ENCODE measurements around the gene MXD4. TPM values are rescaled to one million over a fixed set of nuclear protein-coding genes. Genes with fewer than 3 reads are reported as not detected.

The MXD4 gene
- total and polyA plus RNA-seq, 5 donors from 2014 or later = 34.3 to 121 (median 58.1) TPM

- H3K27me3 ChIP-seq (ENCODE audit: control insufficient read depth, insufficient read depth, low read length) = no peaks in the 10 kb centered on the region
- DNase-seq (no peak), ATAC-seq (ENCODE audit: low read depth in 2 of 2) (no peak)
- peak overlapping the region; percentile 78 to 97 (median 83) for H3K4me3 Mint-ChIP-seq
- H3K36me3 ChIP-seq (ENCODE audit: control insufficient read depth, insufficient read depth, low read length) = peaks cover 13% of the 10 kb centered on the region
- no peaks in the 10 kb centered on the region for H3K36me3 Mint-ChIP-seq
- peak overlapping the region; percentile 64 to 71 (median 66) for H3K27ac Mint-ChIP-seq
- no peaks in the 10 kb centered on the region for H3K9me3 Mint-ChIP-seq
- peak overlapping the region; percentile 90 for H3K27ac ChIP-seq (ENCODE audit: insufficient read depth, low read length, poor library complexity, severe bottlenecking)
- H3K9me3 ChIP-seq (ENCODE audit: control insufficient read depth in 2 of 2, low read length in 2 of 2) = no peaks in the 10 kb centered on the region
- H3K4me3 ChIP-seq (ENCODE audit: low read depth, low read length) = no peak overlapping the region
- peaks cover 0 to 13% (median 2%) of the 10 kb centered on the region in 4 donors for H3K4me1 Mint-ChIP-seq
- no peaks in the 10 kb centered on the region for H3K27me3 Mint-ChIP-seq
- H3K4me1 ChIP-seq (ENCODE audit: control insufficient read depth, insufficient read depth, low read length, poor library complexity, severe bottlenecking) = peaks cover 31% of the 10 kb centered on the region
Observed at GRCh38 chr4:2262944-2263250, 988 bp upstream of the MXD4 start.

- peak; percentile 90 to 93 for ATAC-seq (ENCODE audit: low read depth in 2 of 2)
- no peaks in the 10 kb centered on the region for H3K9me3 Mint-ChIP-seq
- peaks cover 0 to 18% (median 2%) of the 10 kb centered on the region in 4 donors for H3K4me1 Mint-ChIP-seq
- Histone ChIP-seq H3K27ac (ENCODE audit: insufficient read depth, low read length, poor library complexity, severe bottlenecking) (peak overlapping the region; percentile 90), H3K36me3 (ENCODE audit: control insufficient read depth, insufficient read depth, low read length) (peaks cover 18% of the 10 kb centered on the region), H3K4me1 (ENCODE audit: control insufficient read depth, insufficient read depth, low read length, poor library complexity, severe bottlenecking) (peaks cover 31% of the 10 kb centered on the region), H3K9me3 (ENCODE audit: control insufficient read depth in 2 of 2, low read length in 2 of 2) (no peaks in the 10 kb centered on the region), H3K27me3 (ENCODE audit: control insufficient read depth, insufficient read depth, low read length) (no peaks in the 10 kb centered on the region), H3K4me3 (ENCODE audit: low read depth, low read length) (no peak overlapping the region)
- no peaks in the 10 kb centered on the region for H3K36me3 Mint-ChIP-seq
- no peaks in the 10 kb centered on the region for H3K27me3 Mint-ChIP-seq
- H3K4me3 Mint-ChIP-seq = peak overlapping the region; percentile 78 to 97 (median 83)
- peak overlapping the region; percentile 64 to 71 (median 66) for H3K27ac Mint-ChIP-seq
- DNase-seq = peak; percentile 96 to 100 (median 99)
Observed at GRCh38 chr4:2262145-2262943, 435 bp upstream of the MXD4 start.

- no peak overlapping the region for H3K4me3 ChIP-seq (ENCODE audit: low read depth, low read length)
- H3K9me3 ChIP-seq (ENCODE audit: control insufficient read depth in 2 of 2, low read length in 2 of 2) = no peaks in the 10 kb centered on the region
- Mint-ChIP-seq H3K4me1 (peaks cover 0 to 25% (median 3%) of the 10 kb centered on the region in 4 donors), H3K9me3 (no peaks in the 10 kb centered on the region), H3K27me3 (no peaks in the 10 kb centered on the region), H3K4me3 (peak overlapping the region; percentile 81 to 97 (median 86)), H3K36me3 (no peaks in the 10 kb centered on the region), H3K27ac (peak overlapping the region in 1 of 3 donors; percentile 82)
- H3K27me3 ChIP-seq (ENCODE audit: control insufficient read depth, insufficient read depth, low read length) = no peaks in the 10 kb centered on the region
- H3K4me1 ChIP-seq (ENCODE audit: control insufficient read depth, insufficient read depth, low read length, poor library complexity, severe bottlenecking) = peaks cover 31% of the 10 kb centered on the region
- H3K36me3 ChIP-seq (ENCODE audit: control insufficient read depth, insufficient read depth, low read length) = peaks cover 20% of the 10 kb centered on the region
- ATAC-seq (ENCODE audit: low read depth in 2 of 2) = peak in 1 of 2 donors; percentile 3
- H3K27ac ChIP-seq (ENCODE audit: insufficient read depth, low read length, poor library complexity, severe bottlenecking) = peak overlapping the region; percentile 66
- DNase-seq = peak; percentile 59 to 62 (median 60)
Observed at GRCh38 chr4:2261110-2261852, 628 bp downstream of the MXD4 start.

GRCh38 chr4:2260344-2261109, 1.4 kb downstream of the MXD4 start:
- DNase-seq (no peak), ATAC-seq (ENCODE audit: low read depth in 2 of 2) (no peak)
- Mint-ChIP-seq H3K4me1 (peaks cover 0 to 25% (median 3%) of the 10 kb centered on the region in 4 donors), H3K27ac (peak overlapping the region in 2 of 3 donors; percentile 32 to 82), H3K36me3 (no peaks in the 10 kb centered on the region), H3K27me3 (no peaks in the 10 kb centered on the region), H3K4me3 (peak overlapping the region; percentile 61 to 90 (median 77)), H3K9me3 (no peaks in the 10 kb centered on the region)
- H3K27me3 ChIP-seq (ENCODE audit: control insufficient read depth, insufficient read depth, low read length) = no peaks in the 10 kb centered on the region
- peak overlapping the region; percentile 65 for H3K27ac ChIP-seq (ENCODE audit: insufficient read depth, low read length, poor library complexity, severe bottlenecking)
- H3K36me3 ChIP-seq (ENCODE audit: control insufficient read depth, insufficient read depth, low read length) = peaks cover 23% of the 10 kb centered on the region
- H3K9me3 ChIP-seq (ENCODE audit: control insufficient read depth in 2 of 2, low read length in 2 of 2) = no peaks in the 10 kb centered on the region
- H3K4me3 ChIP-seq (ENCODE audit: low read depth, low read length) = peak overlapping the region; percentile 15
- peaks cover 31% of the 10 kb centered on the region for H3K4me1 ChIP-seq (ENCODE audit: control insufficient read depth, insufficient read depth, low read length, poor library complexity, severe bottlenecking)

GRCh38 chr4:2259541-2260343, 2.2 kb downstream of the MXD4 start:
- H3K36me3 Mint-ChIP-seq = peaks cover 3% of the 10 kb centered on the region
- Histone ChIP-seq H3K4me1 (ENCODE audit: control insufficient read depth, insufficient read depth, low read length, poor library complexity, severe bottlenecking) (peaks cover 31% of the 10 kb centered on the region), H3K4me3 (ENCODE audit: low read depth, low read length) (peak overlapping the region; percentile 15), H3K36me3 (ENCODE audit: control insufficient read depth, insufficient read depth, low read length) (peaks cover 29% of the 10 kb centered on the region), H3K27me3 (ENCODE audit: control insufficient read depth, insufficient read depth, low read length) (no peaks in the 10 kb centered on the region), H3K9me3 (ENCODE audit: control insufficient read depth in 2 of 2, low read length in 2 of 2) (no peaks in the 10 kb centered on the region), H3K27ac (ENCODE audit: insufficient read depth, low read length, poor library complexity, severe bottlenecking) (peak overlapping the region; percentile 65)
- H3K4me1 Mint-ChIP-seq = peaks cover 0 to 27% (median 1%) of the 10 kb centered on the region in 4 donors
- DNase-seq (no peak), ATAC-seq (ENCODE audit: low read depth in 2 of 2) (no peak)
- peak overlapping the region; percentile 32 to 83 (median 66) for H3K4me3 Mint-ChIP-seq
- H3K27ac Mint-ChIP-seq = peak overlapping the region in 1 of 3 donors; percentile 73
- no peaks in the 10 kb centered on the region for H3K9me3 Mint-ChIP-seq
- no peaks in the 10 kb centered on the region for H3K27me3 Mint-ChIP-seq

GRCh38 chr4:2259036-2259540, 2.8 kb downstream of the MXD4 start:
- Mint-ChIP-seq H3K4me1 (peaks cover 0 to 31% (median 2%) of the 10 kb centered on the region in 4 donors), H3K27ac (no peak overlapping the region), H3K4me3 (peak overlapping the region in 2 of 4 donors; percentile 11 to 61), H3K36me3 (peaks cover 10% of the 10 kb centered on the region), H3K9me3 (no peaks in the 10 kb centered on the region), H3K27me3 (no peaks in the 10 kb centered on the region)
- Histone ChIP-seq H3K4me1 (ENCODE audit: control insufficient read depth, insufficient read depth, low read length, poor library complexity, severe bottlenecking) (peaks cover 31% of the 10 kb centered on the region), H3K27me3 (ENCODE audit: control insufficient read depth, insufficient read depth, low read length) (no peaks in the 10 kb centered on the region), H3K9me3 (ENCODE audit: control insufficient read depth in 2 of 2, low read length in 2 of 2) (no peaks in the 10 kb centered on the region), H3K36me3 (ENCODE audit: control insufficient read depth, insufficient read depth, low read length) (peaks cover 36% of the 10 kb centered on the region), H3K4me3 (ENCODE audit: low read depth, low read length) (no peak overlapping the region), H3K27ac (ENCODE audit: insufficient read depth, low read length, poor library complexity, severe bottlenecking) (no peak overlapping the region)
- peak in 1 of 3 donors; percentile 0 for DNase-seq
- ATAC-seq (ENCODE audit: low read depth in 2 of 2) = no peak
